DOHH2 (cell line): ENCODE measurements around the gene UBE2V1.

ENCODE experiments used
- H3F3A ChIP-seq: fragments of 200-600 bp; sonication (generic), shearing (Covaris generic); 2 replicates; pipeline ENCODE4 v1.6.0; 2016; ENCODE audit warnings: antibody characterized with exemption, mild to moderate bottlenecking; ENCODE audit not compliant: control insufficient read depth, insufficient read depth
- H3K27ac ChIP-seq: fragments of 200-600 bp; sonication (generic); 2 replicates; pipeline ENCODE4 v1.5.1; 2014; ENCODE audit warnings: low read depth, mild to moderate bottlenecking, low read length, moderate library complexity
- H3K27me3 ChIP-seq: fragments of 200-600 bp; sonication (generic); 2 replicates; pipeline ENCODE4 v1.6.1; 2014; ENCODE audit warnings: mild to moderate bottlenecking, low read length, mixed read lengths; ENCODE audit not compliant: control insufficient read depth
- H3K36me3 ChIP-seq: fragments of 200-600 bp; sonication (generic); 2 replicates; pipeline ENCODE4 v1.6.1; 2014; ENCODE audit warnings: mild to moderate bottlenecking, low read length, moderate library complexity, mixed read lengths; ENCODE audit not compliant: control insufficient read depth
- H3K4me1 ChIP-seq: fragments of 200-600 bp; sonication (generic); 2 replicates; pipeline ENCODE4 v1.6.1; 2014; ENCODE audit warnings: mild to moderate bottlenecking, low read length, mixed read lengths; ENCODE audit not compliant: control insufficient read depth
- H3K4me2 ChIP-seq: fragments of 200-600 bp; sonication (generic); 2 replicates; pipeline ENCODE4 v1.6.0; 2014; ENCODE audit warnings: mild to moderate bottlenecking, low read length, moderate library complexity
- H3K4me3 ChIP-seq: fragments of 200-600 bp; sonication (generic); 2 replicates; pipeline ENCODE4 v1.5.1; 2014; ENCODE audit warnings: mild to moderate bottlenecking, low read length, mixed read lengths
- H3K79me2 ChIP-seq: fragments of 200-600 bp; sonication (generic); 2 replicates; pipeline ENCODE4 v1.6.1; 2014; ENCODE audit warnings: mild to moderate bottlenecking, low read length, mixed read lengths; ENCODE audit not compliant: control insufficient read depth
- H3K9me2 ChIP-seq: fragments of 200-600 bp; sonication (generic); replicated peaks from 2 replicates; pipeline ENCODE4 v1.6.1; 2014; ENCODE audit warnings: mild to moderate bottlenecking, low read length, mixed read lengths; ENCODE audit not compliant: control insufficient read depth
- H3K9me3 ChIP-seq: fragments of 200-600 bp; sonication (generic); 2 replicates; pipeline ENCODE4 v1.6.1; 2014; ENCODE audit warnings: antibody characterized with exemption, low read length, mixed read lengths; ENCODE audit not compliant: control insufficient read depth, insufficient read depth
- H4K20me1 ChIP-seq: fragments of 200-600 bp; sonication (generic); 2 replicates; pipeline ENCODE4 v1.6.0; 2014; ENCODE audit warnings: low read depth, mild to moderate bottlenecking, antibody characterized with exemption, low read length, moderate library complexity; ENCODE audit not compliant: control insufficient read depth, insufficient read depth
- EZH2phosphoT487 ChIP-seq: fragments of 200-600 bp; sonication (generic); IDR thresholded peaks from 2 replicates; pipeline ENCODE4 v1.6.1; 2017; ENCODE audit warnings: borderline replicate concordance, mild to moderate bottlenecking, antibody characterized with exemption, low read length, moderate library complexity, mixed read lengths
- TF ChIP-seq, protein P1 (sequence below): fragments of 200-600 bp; sonication (generic); IDR thresholded peaks from one replicate; pipeline ENCODE4 v1.5.1; 2014; ENCODE audit warnings: antibody characterized with exemption, mild to moderate bottlenecking, low read depth, low read length; ENCODE audit not compliant: poor library complexity, severe bottlenecking

The UBE2V1 gene

DNA sequence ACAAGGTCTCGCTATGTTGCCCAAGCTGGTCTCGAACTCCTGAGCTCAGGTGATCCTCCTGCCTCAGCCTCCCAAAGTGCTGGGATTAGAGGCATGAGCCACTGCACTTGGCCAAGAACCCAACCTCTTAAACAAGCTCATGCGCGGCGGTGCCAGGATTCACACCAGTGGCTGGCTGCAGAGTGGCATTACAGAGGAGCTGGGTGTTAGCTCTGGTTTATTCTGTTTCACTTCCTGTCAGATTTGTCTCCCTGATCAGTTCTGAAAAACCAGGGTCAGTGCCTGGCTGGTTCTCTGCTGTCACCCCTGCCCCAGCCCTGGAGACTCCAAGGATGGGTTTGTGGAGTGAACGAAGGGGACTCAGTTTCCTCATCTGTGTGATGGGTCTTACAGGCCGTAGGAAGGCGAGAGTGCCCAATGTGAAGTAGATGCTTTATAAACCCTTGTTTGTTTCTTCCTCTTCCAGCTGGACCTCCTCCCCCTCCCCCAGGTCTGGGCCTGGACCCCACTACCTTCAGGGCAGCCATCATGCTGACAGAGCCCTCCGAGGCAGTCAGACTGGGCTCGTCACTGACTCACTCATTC is 63.4 kb downstream of the UBE2V1 start:
- Histone ChIP-seq H3K27ac (no peak overlapping the region), H3F3A (no peaks in the 10 kb centered on the region), H3K79me2 (no peaks in the 10 kb centered on the region), H3K4me2 (no peak overlapping the region), H3K9me3 (no peaks in the 10 kb centered on the region), H3K27me3 (peaks cover 21% of the 10 kb centered on the region), H3K36me3 (no peaks in the 10 kb centered on the region), H3K4me3 (no peak overlapping the region), H3K9me2 (no peaks in the 10 kb centered on the region), H3K4me1 (peaks cover 9% of the 10 kb centered on the region; the same call in 1 of the 2 replicates), H4K20me1 (no peaks in the 10 kb centered on the region)
- no peak for TF ChIP-seq EZH2phosphoT487
- TF ChIP-seq, protein P1, sequence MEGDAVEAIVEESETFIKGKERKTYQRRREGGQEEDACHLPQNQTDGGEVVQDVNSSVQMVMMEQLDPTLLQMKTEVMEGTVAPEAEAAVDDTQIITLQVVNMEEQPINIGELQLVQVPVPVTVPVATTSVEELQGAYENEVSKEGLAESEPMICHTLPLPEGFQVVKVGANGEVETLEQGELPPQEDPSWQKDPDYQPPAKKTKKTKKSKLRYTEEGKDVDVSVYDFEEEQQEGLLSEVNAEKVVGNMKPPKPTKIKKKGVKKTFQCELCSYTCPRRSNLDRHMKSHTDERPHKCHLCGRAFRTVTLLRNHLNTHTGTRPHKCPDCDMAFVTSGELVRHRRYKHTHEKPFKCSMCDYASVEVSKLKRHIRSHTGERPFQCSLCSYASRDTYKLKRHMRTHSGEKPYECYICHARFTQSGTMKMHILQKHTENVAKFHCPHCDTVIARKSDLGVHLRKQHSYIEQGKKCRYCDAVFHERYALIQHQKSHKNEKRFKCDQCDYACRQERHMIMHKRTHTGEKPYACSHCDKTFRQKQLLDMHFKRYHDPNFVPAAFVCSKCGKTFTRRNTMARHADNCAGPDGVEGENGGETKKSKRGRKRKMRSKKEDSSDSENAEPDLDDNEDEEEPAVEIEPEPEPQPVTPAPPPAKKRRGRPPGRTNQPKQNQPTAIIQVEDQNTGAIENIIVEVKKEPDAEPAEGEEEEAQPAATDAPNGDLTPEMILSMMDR: no peak

GRCh38 chr20:50048420-50049166 is 64.4 kb downstream of the UBE2V1 start:
- no peaks in the 10 kb centered on the region for H3K79me2 ChIP-seq
- no peak overlapping the region for H3K4me3 ChIP-seq
- H3K36me3 ChIP-seq: no peaks in the 10 kb centered on the region
- no peak overlapping the region for H3K4me2 ChIP-seq
- H4K20me1 ChIP-seq: no peaks in the 10 kb centered on the region
- H3K9me3 ChIP-seq: no peaks in the 10 kb centered on the region
- peaks cover 9% of the 10 kb centered on the region; the same call in 1 of the 2 replicates for H3K4me1 ChIP-seq
- no peak overlapping the region for H3K27ac ChIP-seq
- H3K9me2 ChIP-seq: no peaks in the 10 kb centered on the region
- no peak for TF ChIP-seq EZH2phosphoT487
- TF ChIP-seq, protein P1: no peak
- peaks cover 15% of the 10 kb centered on the region; the same call in 1 of the 2 replicates for H3K27me3 ChIP-seq
- H3F3A ChIP-seq: no peaks in the 10 kb centered on the region

DNA sequence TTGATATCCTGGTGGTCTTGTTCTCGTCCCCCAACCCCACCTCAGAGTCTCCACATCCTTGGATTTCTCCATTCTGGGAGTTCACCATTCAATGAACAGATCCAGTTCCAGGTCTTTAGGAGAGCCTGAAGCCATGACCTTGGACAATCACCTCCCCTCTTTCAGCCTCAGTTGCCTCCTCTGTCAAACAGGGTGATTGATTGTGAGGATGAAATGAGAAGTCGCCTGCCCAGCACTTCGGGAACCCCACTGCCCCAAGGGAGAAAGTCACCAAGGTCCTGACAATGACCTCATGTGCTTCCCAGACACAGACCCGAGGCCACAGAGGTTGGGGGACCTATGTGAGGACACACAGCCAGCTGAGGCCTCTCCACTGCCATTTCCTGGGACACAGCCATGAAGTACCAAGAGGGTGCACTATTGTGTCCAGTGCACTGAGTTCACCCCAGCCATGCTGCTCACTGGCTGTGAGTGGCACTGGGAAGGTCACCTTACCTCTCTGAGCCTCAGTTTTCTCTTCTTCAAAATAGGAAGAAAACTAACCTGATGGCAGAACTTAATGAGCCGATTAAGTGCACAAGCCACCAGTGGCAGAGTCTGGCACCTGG is 68.5 kb downstream of the UBE2V1 start:
- no peak overlapping the region for H3K4me3 ChIP-seq
- no peak for TF ChIP-seq EZH2phosphoT487
- TF ChIP-seq, protein P1: no peak
- H3K9me2 ChIP-seq: no peaks in the 10 kb centered on the region
- H3F3A ChIP-seq: no peaks in the 10 kb centered on the region
- H3K4me2 ChIP-seq: no peak overlapping the region
- H3K4me1 ChIP-seq: peaks cover 22% of the 10 kb centered on the region
- H3K27me3 ChIP-seq: peaks cover 15% of the 10 kb centered on the region; the same call in 1 of the 2 replicates
- H3K79me2 ChIP-seq: no peaks in the 10 kb centered on the region
- H3K27ac ChIP-seq: no peak overlapping the region
- H4K20me1 ChIP-seq: no peaks in the 10 kb centered on the region
- no peaks in the 10 kb centered on the region for H3K36me3 ChIP-seq
- H3K9me3 ChIP-seq: no peaks in the 10 kb centered on the region
